Skin of body (tissue), 2 donors: ENCODE results near the gene AP2B1. TPM values are rescaled to one million over a fixed set of nuclear protein-coding genes. Genes with fewer than 3 reads are reported as not detected.
A peak's percentile ranks its signal among the peaks of the same experiment; 100 is the strongest.
"Not testable (repeated sequence)": the region's sequence is repeated elsewhere in the genome, so short reads cannot be mapped to it uniquely, and the experiment has no call there.

Experiments used
- DNase-seq: peaks from one replicate; lab custom pipeline; 2025; lab: John Stamatoyannopoulos, UW
- total RNA-seq: library from RNA; depleted of rRNA; stranded (reverse); fragments of >200 nt; gene quantifications from one replicate; pipeline ENCODE4 v1.2.3, GENCODE V29; 2014

AP2B1 gene
- total RNA-seq, 1 donor from 2014 or later = 52.1 TPM

DNA sequence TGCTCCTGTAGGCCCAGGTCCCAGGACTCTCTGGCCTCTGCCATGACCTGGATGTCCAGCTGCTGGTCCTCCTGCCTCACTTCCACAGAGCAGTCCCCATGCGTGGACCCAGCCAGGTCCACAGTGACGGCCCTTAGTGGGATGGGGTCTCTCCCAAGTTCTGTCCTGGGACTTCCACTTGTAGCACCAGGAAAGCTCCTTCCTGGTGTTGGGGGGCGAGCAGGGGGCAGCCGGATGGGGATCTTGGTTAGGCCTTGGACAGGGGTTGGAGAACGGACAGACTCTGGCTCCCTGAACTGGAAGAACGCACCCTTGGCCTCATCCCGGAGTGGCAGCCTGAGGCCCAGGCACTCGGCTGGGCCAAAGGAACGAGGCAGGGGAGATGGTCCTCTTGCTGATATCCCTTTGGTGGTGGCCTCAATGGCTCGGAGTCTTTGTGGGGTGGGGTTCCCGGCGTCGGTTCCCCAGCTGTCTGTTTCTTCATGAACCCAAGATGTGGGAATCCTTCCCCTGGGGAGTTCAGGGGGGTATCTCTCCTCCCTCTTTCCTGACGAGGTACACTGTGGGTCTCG, 158.7 kb downstream of the AP2B1 start:
- no peak for DNase-seq

- DNase-seq = peak; percentile 45
These were observed 160.5 kb downstream of the AP2B1 start for GRCh38 chr17:35747540-35748017.

- DNase-seq = no peak
These were observed 161.3 kb downstream of the AP2B1 start for GRCh38 chr17:35748341-35748841.

- DNase-seq = no peak
These were observed 161.9 kb downstream of the AP2B1 start for GRCh38 chr17:35748979-35749378.

DNA sequence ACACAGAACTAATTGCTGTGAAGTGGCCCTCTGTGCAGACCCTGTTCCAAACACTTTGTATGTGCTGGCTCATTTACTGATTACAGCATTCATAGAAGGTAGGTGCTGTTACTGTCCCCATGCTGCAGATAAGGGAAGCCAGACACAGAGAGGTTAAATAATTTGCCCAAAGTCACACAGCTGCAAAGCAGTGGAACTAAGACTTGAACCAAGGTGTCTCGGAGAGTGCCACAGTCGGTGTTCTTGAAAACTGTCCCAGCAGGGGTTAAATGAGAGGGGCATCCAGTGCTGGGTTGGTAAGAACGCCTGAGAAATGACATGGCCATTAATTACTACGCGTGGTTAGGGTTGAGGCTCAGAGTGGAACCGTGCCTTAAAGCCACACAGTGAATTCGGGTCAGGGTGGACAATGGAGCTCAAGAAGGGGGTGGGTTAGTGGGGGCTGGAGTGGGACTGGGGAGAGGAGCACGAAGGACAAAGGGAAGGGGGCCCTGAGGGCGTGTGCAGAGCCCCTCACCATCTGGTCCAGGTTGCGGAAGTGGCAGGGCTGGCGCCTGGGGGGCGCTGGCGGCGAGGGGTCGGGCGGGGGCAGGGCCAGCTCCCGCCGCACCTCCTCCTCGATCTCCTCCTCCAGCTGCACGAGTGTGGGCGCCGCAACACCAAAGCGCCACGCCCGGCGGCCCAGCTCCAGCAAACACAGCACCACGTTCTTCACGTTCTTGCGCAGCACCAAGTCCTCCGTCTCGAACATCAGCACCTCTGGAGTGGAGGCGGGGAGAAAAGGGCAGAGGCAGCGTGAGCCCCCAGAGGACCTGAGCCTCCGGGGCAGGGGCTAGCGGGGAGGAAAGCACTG, 162.7 kb downstream of the AP2B1 start:
- DNase-seq = no peak

- DNase-seq = no peak
These were observed 163.6 kb downstream of the AP2B1 start for GRCh38 chr17:35750526-35751395.

DNA sequence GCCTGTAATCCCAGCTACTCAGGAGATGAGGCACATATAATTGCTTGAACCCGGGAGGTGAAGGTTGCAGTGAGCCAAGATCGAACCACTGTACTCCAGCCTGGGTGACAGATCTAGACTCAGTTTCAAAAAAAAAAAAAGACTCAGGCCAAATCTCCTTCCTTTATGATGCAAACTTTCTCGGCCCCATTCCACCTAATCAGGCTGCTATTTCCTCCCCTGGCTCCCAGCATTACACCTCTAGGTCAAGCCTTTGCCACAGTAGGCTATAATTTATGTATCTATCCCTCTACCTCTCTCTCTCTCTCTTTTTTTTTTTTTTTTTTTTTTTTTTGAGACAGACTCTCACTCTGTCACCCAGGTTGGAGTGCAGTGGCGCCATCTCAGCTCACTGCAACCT, 164.4 kb downstream of the AP2B1 start:
- not testable (repeated sequence) for DNase-seq

DNA sequence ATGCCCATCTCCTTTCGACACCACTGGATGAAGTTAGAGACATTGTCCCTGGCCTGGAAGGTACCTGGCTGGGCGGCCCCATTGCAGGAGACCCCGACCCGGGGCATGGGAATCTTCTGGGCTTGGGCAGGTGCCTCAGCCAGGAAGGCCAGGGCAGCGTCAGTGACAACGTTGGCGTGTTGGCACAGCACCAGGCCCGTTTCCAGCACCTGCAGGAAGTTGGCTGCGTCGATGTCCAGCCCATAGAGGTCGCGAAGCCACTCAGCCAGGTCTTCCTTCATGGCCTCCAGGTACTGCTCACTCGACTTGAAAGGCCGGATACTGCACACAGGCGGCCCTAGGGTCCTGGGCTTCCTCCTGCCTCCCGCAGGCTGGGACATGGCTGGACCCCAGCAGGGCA, 165.3 kb downstream of the AP2B1 start:
- DNase-seq = no peak

DNA sequence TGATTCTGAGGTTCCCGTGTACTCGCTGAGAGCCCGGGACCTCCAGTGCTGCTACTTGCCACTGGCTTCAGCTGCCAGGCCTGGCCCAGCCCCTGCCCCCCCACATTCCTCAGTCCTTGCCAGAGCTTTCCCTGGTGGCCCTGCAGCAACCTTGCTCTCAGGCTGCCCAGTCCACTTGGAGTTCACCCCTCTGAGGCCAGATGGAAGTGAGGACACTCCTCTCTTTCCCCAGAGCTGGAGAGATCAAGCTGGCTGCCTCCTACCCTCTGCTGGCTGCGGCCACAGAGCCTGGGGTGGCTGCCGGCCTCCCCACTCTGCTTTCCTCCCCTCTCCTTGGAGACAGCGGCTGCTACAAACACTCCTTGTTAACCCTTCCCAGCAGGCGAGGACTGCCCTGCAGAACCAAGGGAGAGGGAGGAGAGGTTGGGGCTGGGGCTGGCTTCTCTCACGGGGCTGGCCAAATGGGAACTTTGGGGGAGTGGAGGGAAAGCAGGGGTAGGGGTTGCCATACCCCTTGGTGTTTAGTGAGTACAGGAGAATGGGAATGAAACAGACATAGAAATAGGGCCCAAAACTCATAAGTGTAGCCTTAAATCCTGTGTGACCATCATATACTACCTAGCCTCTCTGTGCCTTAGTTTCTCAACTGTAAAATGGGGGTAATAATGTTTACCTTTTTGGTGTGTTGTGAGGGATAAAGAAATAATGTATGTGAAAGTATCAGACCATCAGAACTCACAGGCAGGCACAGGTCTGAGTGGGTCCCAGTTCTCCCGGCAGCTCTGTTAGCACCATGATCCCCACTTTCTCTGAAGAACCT, 166.0 kb downstream of the AP2B1 start, which contains the start of gene GAS2L2:
Gene GAS2L2, minus strand, starts transcription at position 295 of the 820 bp plus-strand sequence. CDS start 389 bp downstream, outside the sequence.
- no peak for DNase-seq

GRCh38 chr17:35757243-35757642, 170.1 kb downstream of the AP2B1 start:
- DNase-seq = no peak

DNA sequence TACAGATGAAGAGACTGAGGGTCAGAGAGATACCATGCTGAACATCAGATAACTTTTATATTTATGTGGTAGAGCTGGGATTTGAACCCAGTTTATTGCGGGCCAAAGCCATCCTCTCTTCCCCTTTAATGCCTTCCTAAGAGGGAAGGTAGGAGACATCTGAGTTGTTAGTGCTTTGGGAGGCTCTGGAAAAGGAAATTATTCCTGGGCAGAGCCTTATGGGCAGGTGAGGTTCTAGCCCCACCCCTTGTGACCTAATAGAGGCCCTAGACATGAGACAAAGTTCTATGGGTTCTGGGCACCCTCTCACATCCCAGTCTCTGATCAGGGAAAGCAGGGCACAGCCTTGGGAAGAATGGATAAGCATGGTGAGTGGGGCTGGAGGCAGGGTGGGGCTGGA, 173.5 kb downstream of the AP2B1 start, which contains the start of gene C17orf50:
Gene C17orf50, plus strand, starts transcription at position 301 of the 400 bp plus-strand sequence. Its CDS starts 55 bp downstream, at position 356.
- no peak for DNase-seq

- no peak for DNase-seq
These were observed 174.5 kb downstream of the AP2B1 start for GRCh38 chr17:35761601-35762000.

DNA sequence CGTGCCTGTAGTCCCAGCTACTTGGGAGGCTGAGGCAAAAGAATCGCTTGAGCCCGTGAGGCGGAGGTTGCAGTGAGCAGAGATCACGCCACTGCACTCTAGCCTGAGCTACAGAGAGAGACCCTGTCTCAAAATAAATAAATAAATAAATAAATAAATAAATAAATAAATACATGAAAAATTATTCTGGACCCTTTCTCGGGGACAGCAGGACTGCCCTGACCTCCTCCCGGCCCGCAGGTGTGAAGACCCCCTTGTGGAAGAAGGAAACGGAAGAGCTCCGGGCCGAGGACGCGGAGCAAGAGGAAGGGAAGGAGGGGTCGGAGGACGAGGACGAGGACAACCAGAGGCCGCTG, 176.6 kb downstream of the AP2B1 start:
- DNase-seq = no peak

DNA sequence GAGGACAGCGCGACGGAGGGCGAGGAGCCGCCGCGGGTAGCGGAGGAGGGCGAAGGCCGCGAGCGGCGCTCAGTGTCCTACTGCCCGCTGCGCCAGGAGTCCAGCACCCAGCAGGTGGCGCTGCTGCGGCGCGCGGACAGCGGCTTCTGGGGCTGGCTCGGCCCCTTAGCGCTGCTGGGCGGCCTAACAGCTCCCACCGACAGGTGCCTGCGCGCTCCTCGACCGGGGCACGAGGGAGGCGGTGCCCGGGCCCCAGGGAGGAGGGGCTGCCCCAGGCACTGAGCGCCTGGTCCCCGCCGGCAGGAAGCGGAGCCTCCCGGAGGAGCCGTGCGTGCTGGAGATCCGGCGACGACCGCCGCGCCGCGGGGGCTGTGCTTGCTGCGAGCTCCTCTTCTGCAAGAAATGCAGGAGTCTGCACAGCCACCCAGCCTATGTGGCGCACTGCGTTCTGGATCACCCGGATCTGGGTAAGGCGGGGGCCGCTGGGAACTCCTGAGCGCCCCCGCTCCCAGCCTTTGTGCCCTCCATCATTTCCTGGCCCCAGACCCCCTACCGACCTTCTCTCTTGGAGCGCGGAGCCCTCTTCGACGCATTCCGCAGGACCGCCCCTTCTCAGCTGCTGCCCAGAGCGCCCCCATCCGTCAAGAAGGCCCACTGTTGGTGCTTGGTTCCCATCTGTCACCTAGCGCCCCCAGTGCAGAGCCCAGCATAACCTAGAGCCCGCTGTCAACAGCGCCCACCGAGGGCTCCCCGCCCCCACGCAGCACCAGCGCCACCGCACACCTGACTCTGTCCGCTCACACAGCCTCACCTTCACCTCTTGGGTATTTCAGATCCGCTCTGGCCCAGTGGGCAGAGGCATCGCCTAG, 177.2 kb downstream of the AP2B1 start:
- peak; percentile 35 for DNase-seq

- no peak for DNase-seq
These were observed 178.1 kb downstream of the AP2B1 start for GRCh38 chr17:35765086-35765710.

- no peak for DNase-seq
These were observed 178.8 kb downstream of the AP2B1 start for GRCh38 chr17:35765756-35766488.

DNA sequence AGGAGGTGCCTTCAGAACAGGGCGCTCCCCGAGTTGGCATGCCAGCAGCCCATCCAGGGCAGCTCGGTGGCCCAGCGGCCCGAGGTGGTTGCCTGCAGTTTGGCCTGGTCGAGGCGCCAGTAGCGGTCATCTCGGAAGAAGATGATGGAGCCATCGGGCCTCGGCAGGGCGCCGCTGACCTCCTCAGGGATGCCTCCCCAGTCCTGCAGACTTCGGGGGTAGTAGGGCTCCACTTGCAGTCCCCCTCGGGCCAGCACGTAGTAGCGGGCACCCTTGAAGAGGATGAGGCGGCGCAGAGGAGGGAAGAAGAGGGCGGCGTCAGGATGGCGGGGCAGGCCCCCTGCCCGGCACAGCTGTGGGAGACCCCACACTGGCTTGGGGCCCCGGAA, 179.4 kb downstream of the AP2B1 start:
- DNase-seq = no peak

- DNase-seq = no peak
These were observed 179.9 kb downstream of the AP2B1 start for GRCh38 chr17:35766903-35767510.
